Neuronal stem cell (in vitro differentiated cells): ENCODE results near the gene AIP.

Experiments
- DNase-seq: peaks from one replicate; pipeline ENCODE4 v3.0.0-alpha.2; 2013; ENCODE audit warnings: low spot score
- H2AFZ ChIP-seq: one replicate; pipeline ENCODE4 v1.6.1; 2013; ENCODE audit warnings: mild to moderate bottlenecking, low read length, inconsistent platforms
- H2AK5ac ChIP-seq: 2 replicates; pipeline ENCODE4 v1.6.1; 2013; ENCODE audit warnings: low read depth, mild to moderate bottlenecking, inconsistent platforms, low read length, moderate library complexity, mixed read lengths
- H2BK120ac ChIP-seq: 2 replicates; pipeline ENCODE4 v1.6.1; 2013; ENCODE audit warnings: low read depth, mild to moderate bottlenecking, inconsistent platforms, low read length, moderate library complexity, mixed read lengths
- H2BK12ac ChIP-seq: one replicate; pipeline ENCODE4 v1.6.1; 2013; ENCODE audit warnings: low read length, inconsistent platforms
- H2BK15ac ChIP-seq: 2 replicates; pipeline ENCODE4 v1.6.1; 2013; ENCODE audit warnings: mild to moderate bottlenecking, low read length, inconsistent platforms, mixed read lengths
- H2BK5ac ChIP-seq: one replicate; pipeline ENCODE4 v1.6.1; 2013; ENCODE audit warnings: inconsistent platforms, mild to moderate bottlenecking, low read length, moderate library complexity
- H3K14ac ChIP-seq: one replicate; pipeline ENCODE4 v1.6.1; 2013; ENCODE audit warnings: low read length, inconsistent platforms
- H3K18ac ChIP-seq: 2 replicates; pipeline ENCODE4 v1.6.1; 2013; ENCODE audit warnings: low read length, inconsistent platforms
- H3K23ac ChIP-seq: 2 replicates; pipeline ENCODE4 v1.6.1; 2013; ENCODE audit warnings: low read depth, mild to moderate bottlenecking, mixed read lengths, low read length, inconsistent platforms; ENCODE audit not compliant: poor library complexity
- H3K27ac ChIP-seq: replicated peaks from 3 replicates; pipeline ENCODE4 v1.5.1; 2013; ENCODE audit warnings: low read length, inconsistent platforms
- H3K27me3 ChIP-seq, 3 experiments: 2 replicates each; pipeline ENCODE4 v1.6.1; 2013; ENCODE audit warnings: low read length in 3 of 3, mild to moderate bottlenecking in 2 of 3, inconsistent platforms in 1 of 3, low read depth in 1 of 3, mixed read lengths in 1 of 3, moderate library complexity in 1 of 3; ENCODE audit not compliant: control insufficient read depth in 3 of 3, insufficient read depth in 3 of 3
- H3K36me3 ChIP-seq, 2 donors: replicated peaks in 1 of 2; 2 replicates each; pipeline ENCODE4 v1.6.1; 2013; ENCODE audit warnings: low read length in 2 of 2; ENCODE audit not compliant: control insufficient read depth in 2 of 2, insufficient read depth in 2 of 2
- H3K4ac ChIP-seq: 2 replicates; pipeline ENCODE4 v1.6.1; 2013; ENCODE audit warnings: inconsistent platforms, mild to moderate bottlenecking, low read length, moderate library complexity
- H3K4me1 ChIP-seq, 2 donors: 1 replicate in 1 of 2; 2 replicates in 1 of 2; pipeline ENCODE4 v1.6.1; 2013; ENCODE audit warnings: low read length in 2 of 2, low read depth in 1 of 2; ENCODE audit not compliant: control insufficient read depth in 2 of 2, insufficient read depth in 1 of 2
- H3K4me2 ChIP-seq: one replicate; pipeline ENCODE4 v1.6.1; 2013; ENCODE audit warnings: mild to moderate bottlenecking, low read length, inconsistent platforms; ENCODE audit not compliant: insufficient read depth, poor library complexity, severe bottlenecking
- H3K4me3 ChIP-seq, 2 donors: 2 replicates each; pipeline ENCODE4 v1.5.1; 2013; ENCODE audit warnings: low read length in 2 of 2, mild to moderate bottlenecking in 2 of 2, inconsistent platforms in 1 of 2, moderate library complexity in 1 of 2
- H3K79me1 ChIP-seq: one replicate; pipeline ENCODE4 v1.6.1; 2013; ENCODE audit warnings: low read depth, mild to moderate bottlenecking, inconsistent platforms, low read length, moderate library complexity
- H3K9ac ChIP-seq: one replicate; pipeline ENCODE4 v1.6.1; 2013; ENCODE audit warnings: mild to moderate bottlenecking, low read depth, low read length, inconsistent platforms; ENCODE audit not compliant: poor library complexity
- H3K9me3 ChIP-seq, 2 donors: replicated peaks in 1 of 2; 2 replicates each; pipeline versions ENCODE3 to v1.6.1; 2013; ENCODE audit warnings: low read length in 2 of 2, mild to moderate bottlenecking in 2 of 2, inconsistent platforms in 1 of 2, low read depth in 1 of 2, mixed read lengths in 1 of 2, moderate library complexity in 1 of 2; ENCODE audit not compliant: control insufficient read depth in 2 of 2, insufficient read depth in 1 of 2
- H4K8ac ChIP-seq: one replicate; pipeline ENCODE4 v1.6.1; 2013; ENCODE audit warnings: low read depth, mild to moderate bottlenecking, inconsistent platforms, low read length, moderate library complexity
- H4K91ac ChIP-seq: one replicate; pipeline ENCODE4 v1.6.1; 2013; ENCODE audit warnings: low read length, low read depth, mild to moderate bottlenecking, inconsistent platforms; ENCODE audit not compliant: poor library complexity
- WGBS, 2 donors: extraction: QIAGEN DNeasy Blood & Tissue Kit; methylation state at CpG; one replicate each; pipeline ENCODE4 v1.1.7; 2013; ENCODE audit warnings: missing lambda C conversion rate in 2 of 2, mixed read lengths in 1 of 2; ENCODE audit not compliant: insufficient read length in 2 of 2, insufficient replicate concordance in 1 of 2; ENCODE audit errors: extremely low coverage in 2 of 2; 5-methylcytosine and 5-hydroxymethylcytosine counted together

The AIP gene

GRCh38 chr11:67435031-67435726 lies 47.6 kb upstream of the AIP start:
- H2AK5ac ChIP-seq: no peak overlapping the region
- H3K14ac ChIP-seq: no peak overlapping the region
- peaks cover 0 to 1% (median 0%) of the 10 kb centered on the region in 3 experiments for H3K27me3 ChIP-seq
- no peak overlapping the region for H2BK15ac ChIP-seq
- H3K36me3 ChIP-seq: peaks cover 39 to 79% of the 10 kb centered on the region in 2 donors
- H3K18ac ChIP-seq: no peak overlapping the region
- H4K8ac ChIP-seq: no peak overlapping the region
- H3K9me3 ChIP-seq: no peaks in the 10 kb centered on the region
- no CpG with 5 or more reads among the region's 26 CpGs for WGBS, 2 donors
- H3K4ac ChIP-seq: no peak overlapping the region
- no peak overlapping the region for H2BK12ac ChIP-seq
- peak overlapping the region in 1 of 2 donors; percentile 6 for H3K4me3 ChIP-seq
- no peaks in the 10 kb centered on the region for H3K4me1 ChIP-seq
- no peak overlapping the region for H2BK120ac ChIP-seq
- DNase-seq: no peak
- no peak overlapping the region for H2BK5ac ChIP-seq
- no peak overlapping the region for H3K9ac ChIP-seq
- H3K23ac ChIP-seq: no peak overlapping the region
- no peak overlapping the region for H3K27ac ChIP-seq
- no peak overlapping the region for H3K4me2 ChIP-seq
- H2AFZ ChIP-seq: no peak overlapping the region
- no peak overlapping the region for H4K91ac ChIP-seq
- H3K79me1 ChIP-seq: peaks cover 2% of the 10 kb centered on the region

GRCh38 chr11:67435727-67436458 lies 46.9 kb upstream of the AIP start:
- H4K8ac ChIP-seq: no peak overlapping the region
- H3K4me2 ChIP-seq: no peak overlapping the region
- peaks cover 2% of the 10 kb centered on the region for H3K79me1 ChIP-seq
- H3K23ac ChIP-seq: peak overlapping the region; percentile 93
- H2BK5ac ChIP-seq: no peak overlapping the region
- H3K14ac ChIP-seq: no peak overlapping the region
- no peak overlapping the region for H3K27ac ChIP-seq
- DNase-seq: no peak
- no peaks in the 10 kb centered on the region for H3K4me1 ChIP-seq
- H4K91ac ChIP-seq: no peak overlapping the region
- H2AFZ ChIP-seq: no peak overlapping the region
- peaks cover 0 to 1% (median 0%) of the 10 kb centered on the region in 3 experiments for H3K27me3 ChIP-seq
- H3K36me3 ChIP-seq: peaks cover 38 to 82% of the 10 kb centered on the region in 2 donors
- no CpG with 5 or more reads among the region's 38 CpGs for WGBS, 2 donors
- no peak overlapping the region for H2BK120ac ChIP-seq
- H3K4ac ChIP-seq: no peak overlapping the region
- H2BK15ac ChIP-seq: no peak overlapping the region
- no peak overlapping the region for H2AK5ac ChIP-seq
- peak overlapping the region; percentile 70 for H3K9ac ChIP-seq
- no peak overlapping the region for H3K18ac ChIP-seq
- H2BK12ac ChIP-seq: no peak overlapping the region
- peak overlapping the region in 1 of 2 donors; percentile 6 for H3K4me3 ChIP-seq
- no peaks in the 10 kb centered on the region for H3K9me3 ChIP-seq

DNA sequence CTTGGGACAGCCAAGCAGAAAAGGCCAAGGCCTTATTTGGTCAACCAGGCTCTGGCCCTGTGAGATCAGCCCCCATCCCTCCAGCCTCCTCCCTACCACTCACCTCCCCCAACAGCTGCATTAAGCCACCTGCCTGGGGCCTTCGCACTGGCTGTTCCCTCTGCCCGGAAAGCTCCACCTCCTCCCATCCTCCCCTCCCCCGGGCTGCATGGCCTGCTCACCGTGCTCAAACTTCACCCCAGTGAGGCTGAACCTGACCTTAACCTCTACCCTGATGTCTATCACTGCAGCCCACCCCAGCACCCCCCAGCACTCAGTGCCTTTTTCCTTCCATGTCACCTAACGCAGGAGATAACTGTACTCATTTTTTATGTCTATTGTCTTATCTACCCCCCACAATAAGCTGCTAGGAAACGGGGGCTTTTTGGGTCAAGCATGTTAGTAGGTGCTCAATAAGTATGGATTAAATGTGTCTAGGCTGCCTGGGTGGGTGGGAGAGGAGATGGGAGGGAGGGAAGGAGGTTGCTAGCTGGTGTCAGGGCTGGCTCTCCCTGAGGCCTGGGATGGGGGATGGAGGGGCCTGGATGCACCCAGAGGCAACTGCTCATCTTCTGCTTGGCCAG lies 46.3 kb upstream of the AIP start:
- Histone ChIP-seq H3K79me1 (peaks cover 2% of the 10 kb centered on the region), H4K8ac (no peak overlapping the region), H3K14ac (no peak overlapping the region), H4K91ac (no peak overlapping the region), H3K4me1 (no peaks in the 10 kb centered on the region), H3K36me3 (peaks cover 38 to 83% of the 10 kb centered on the region in 2 donors), H3K9me3 (no peaks in the 10 kb centered on the region), H3K4me3 (peak overlapping the region in 1 of 2 donors; percentile 15), H3K18ac (no peak overlapping the region), H2AK5ac (no peak overlapping the region), H3K9ac (no peak overlapping the region), H2BK15ac (no peak overlapping the region), H2AFZ (no peak overlapping the region), H2BK12ac (no peak overlapping the region), H3K27ac (no peak overlapping the region), H3K4ac (no peak overlapping the region), H3K4me2 (no peak overlapping the region), H2BK5ac (no peak overlapping the region), H3K23ac (no peak overlapping the region), H2BK120ac (no peak overlapping the region), H3K27me3 (peaks cover 0 to 1% (median 0%) of the 10 kb centered on the region in 3 experiments)
- DNase-seq: no peak
- no CpG with 5 or more reads among the region's 6 CpGs for WGBS, 2 donors
